Activated naive CD4-positive, alpha-beta T cell treated with anti-CD3 and anti-CD28 coated beads for 36 hours (primary cell): ENCODE measurements around the gene DBN1. TPM values are rescaled to one million over a fixed set of nuclear protein-coding genes. Genes with fewer than 3 reads are reported as not detected.
A peak's percentile ranks its signal among the peaks of the same experiment; 100 is the strongest.

Experiments
- CTCF ChIA-PET: fragments of 350-600 bp; sonication (Branson Sonifier 250); formaldehyde crosslinking; loops from one replicate; lab custom pipeline; 2021; ENCODE audit warnings: antibody characterized with exemption; lab: Charles Lee
- DNase-seq: peaks from one replicate; pipeline ENCODE4 v3.0.0-alpha.2; 2020
- H3K27ac Mint-ChIP-seq: one replicate; pipeline ENCODE4 v1.8.0; 2021; ENCODE audit warnings: mild to moderate bottlenecking, mixed read lengths
- H3K27me3 Mint-ChIP-seq: one replicate; pipeline ENCODE4 v1.8.0; 2021; ENCODE audit warnings: low read depth, mixed read lengths
- H3K36me3 Mint-ChIP-seq: one replicate; pipeline ENCODE4 v1.8.0; 2021; ENCODE audit warnings: low read depth, mixed read lengths
- H3K4me1 Mint-ChIP-seq: one replicate; pipeline ENCODE4 v1.8.0; 2021; ENCODE audit warnings: low read depth, mixed read lengths
- H3K4me3 Mint-ChIP-seq: one replicate; pipeline ENCODE4 v1.8.0; 2021; ENCODE audit warnings: mild to moderate bottlenecking, moderate library complexity, mixed read lengths
- H3K9me3 Mint-ChIP-seq: one replicate; pipeline ENCODE4 v1.8.0; 2021; ENCODE audit warnings: mixed read lengths
- intact Hi-C: fragments of 100-400 bp; cut with micrococcal nuclease; formaldehyde crosslinking; loops from one replicate; pipeline ENCODE4 v1.15.1; 2023
- total RNA-seq, 2 experiments: library from RNA; stranded (reverse); gene quantifications; one replicate each; pipeline ENCODE4 v1.2.3, GENCODE V29; 2021

The DBN1 gene
- total RNA-seq, 2 experiments from 2014 or later = 20.8 to 22.4 TPM

DNA sequence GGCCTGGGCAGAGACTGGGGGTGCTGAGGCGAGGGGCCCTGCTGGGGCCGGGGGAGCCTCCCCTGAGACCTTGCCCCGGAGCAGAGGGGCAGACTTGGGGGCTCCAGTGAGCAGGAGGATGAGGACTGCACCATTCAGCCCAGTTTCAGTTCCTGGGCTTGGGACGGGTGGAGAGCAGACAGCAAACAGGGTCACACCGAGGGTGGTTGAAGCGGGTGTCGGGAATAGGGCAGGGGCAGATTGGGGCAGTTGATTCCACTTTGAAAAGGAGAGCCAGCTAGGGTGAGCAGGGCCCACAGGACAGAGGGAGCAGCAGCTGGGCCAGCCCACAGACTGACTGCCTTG lies 42.5 kb downstream of the DBN1 start:
- H3K27ac Mint-ChIP-seq = peak overlapping the region; percentile 95
- H3K4me1 Mint-ChIP-seq = peaks cover 73% of the 10 kb centered on the region
- CTCF ChIA-PET = interaction anchor here (1.3 to 10.3 kb wide), 6 partner anchors 14 to 40 kb away, joined by 3 to 111 read pairs (median 20); partner anchors contain the start of gene PRR7
- H3K9me3 Mint-ChIP-seq = no peaks in the 10 kb centered on the region
- peaks cover 67% of the 10 kb centered on the region for H3K36me3 Mint-ChIP-seq
- no peaks in the 10 kb centered on the region for H3K27me3 Mint-ChIP-seq
- DNase-seq = no peak
- H3K4me3 Mint-ChIP-seq = peak overlapping the region; percentile 95
- intact Hi-C loops = no loop called here

DNA sequence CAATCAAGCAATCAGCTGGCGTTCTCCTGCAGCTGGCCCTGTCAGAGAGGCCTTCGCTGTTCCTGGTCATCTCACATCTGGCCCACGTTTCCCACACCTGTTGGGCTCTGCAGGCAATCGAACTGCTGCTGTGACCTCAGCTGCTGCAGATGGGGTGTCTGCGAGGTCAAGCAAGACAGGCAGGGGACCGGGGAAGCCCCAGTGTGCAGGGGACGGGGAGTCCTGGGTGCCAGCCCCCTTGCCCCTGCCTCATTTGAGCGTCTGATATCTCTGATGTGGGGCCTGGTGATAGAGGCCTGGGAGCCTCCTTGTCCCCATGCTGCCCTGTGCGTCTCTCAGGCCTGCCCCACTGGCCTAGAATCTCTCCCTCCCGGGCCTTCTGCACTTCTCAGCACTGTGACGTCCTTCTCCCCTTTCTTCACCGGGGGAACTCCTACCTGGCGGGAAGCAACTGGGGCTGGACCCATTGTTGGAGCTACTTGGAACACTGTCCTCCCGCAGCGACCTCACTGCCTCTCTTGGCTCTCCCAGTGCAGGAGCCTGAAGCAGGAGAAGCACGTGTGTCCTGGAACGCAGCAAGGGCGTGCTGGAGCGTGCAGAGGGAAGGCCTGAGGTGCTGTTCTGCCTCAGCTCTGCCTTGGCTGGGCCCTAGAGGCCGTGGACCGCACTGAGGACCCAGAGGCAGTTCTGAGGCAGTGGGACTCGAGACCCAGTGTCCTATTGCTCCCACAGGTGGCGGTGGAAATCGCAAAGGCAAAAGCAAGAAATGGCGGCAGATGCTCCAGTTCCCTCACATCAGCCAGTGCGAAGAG lies 43.1 kb downstream of the DBN1 start:
- CTCF ChIA-PET = interaction anchor here (0.6 to 10.3 kb wide), 7 partner anchors 13 to 40 kb away, joined by 3 to 111 read pairs (median 19); partner anchors contain the start of gene PRR7
- Mint-ChIP-seq H3K9me3 (no peaks in the 10 kb centered on the region), H3K27ac (peak overlapping the region; percentile 95), H3K36me3 (peaks cover 63% of the 10 kb centered on the region), H3K4me1 (peaks cover 71% of the 10 kb centered on the region), H3K27me3 (no peaks in the 10 kb centered on the region), H3K4me3 (peak overlapping the region; percentile 95)
- intact Hi-C loops = no loop called here
- DNase-seq = no peak

DNA sequence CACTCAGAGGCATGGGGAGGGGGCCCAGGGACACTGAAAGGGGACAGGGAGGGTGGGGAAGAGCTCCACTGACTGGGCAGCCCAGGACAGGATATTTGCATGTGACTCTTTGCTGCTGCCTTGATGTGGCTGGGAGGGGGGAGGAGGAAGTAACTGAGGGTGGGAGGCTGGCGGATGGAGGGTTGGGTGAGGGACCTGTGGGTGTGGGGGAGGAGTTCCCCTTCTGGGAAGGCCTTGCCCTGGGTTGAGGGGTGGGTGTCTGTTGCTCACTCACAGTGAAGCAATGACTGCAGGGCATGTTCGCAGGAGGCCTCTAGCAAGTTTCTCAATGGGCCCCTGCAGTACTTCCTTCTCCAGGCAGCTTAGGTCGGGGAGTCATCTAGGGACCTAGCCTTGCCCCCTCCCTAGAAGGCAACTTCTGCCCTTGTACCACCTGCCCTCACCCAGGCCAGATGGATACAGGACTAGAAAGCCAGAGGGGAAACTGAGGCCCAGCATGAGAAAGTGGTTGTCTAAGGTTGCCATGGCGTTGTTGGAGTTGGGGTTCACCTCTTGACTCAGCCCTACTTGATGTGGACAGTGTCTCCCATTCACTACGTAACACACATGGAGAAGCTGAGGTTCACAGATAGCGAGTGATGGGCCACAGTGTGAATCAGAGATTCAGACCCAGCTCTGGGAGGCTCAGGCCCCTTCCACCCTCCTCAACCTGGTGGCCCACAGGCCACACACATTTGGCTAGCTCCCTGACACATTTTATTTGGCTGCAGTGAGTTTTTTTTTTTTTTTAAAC lies 44.0 kb downstream of the DBN1 start:
- Mint-ChIP-seq H3K27me3 (no peaks in the 10 kb centered on the region), H3K36me3 (peaks cover 58% of the 10 kb centered on the region), H3K9me3 (no peaks in the 10 kb centered on the region), H3K4me1 (peaks cover 65% of the 10 kb centered on the region), H3K27ac (peak overlapping the region; percentile 95), H3K4me3 (peak overlapping the region; percentile 95)
- intact Hi-C loops = loop anchor here (1.0 to 5.0 kb wide), 7 partner anchors 11 to 1042 kb away; partner anchors contain the start of genes HIGD2A, NOP16 and RNF44
- CTCF ChIA-PET = interaction anchor here (0.6 to 10.3 kb wide), 8 partner anchors 14 to 117 kb away, joined by 3 to 111 read pairs (median 8); no protein-coding TSS in a partner anchor
- peak; percentile 97 for DNase-seq

DNA sequence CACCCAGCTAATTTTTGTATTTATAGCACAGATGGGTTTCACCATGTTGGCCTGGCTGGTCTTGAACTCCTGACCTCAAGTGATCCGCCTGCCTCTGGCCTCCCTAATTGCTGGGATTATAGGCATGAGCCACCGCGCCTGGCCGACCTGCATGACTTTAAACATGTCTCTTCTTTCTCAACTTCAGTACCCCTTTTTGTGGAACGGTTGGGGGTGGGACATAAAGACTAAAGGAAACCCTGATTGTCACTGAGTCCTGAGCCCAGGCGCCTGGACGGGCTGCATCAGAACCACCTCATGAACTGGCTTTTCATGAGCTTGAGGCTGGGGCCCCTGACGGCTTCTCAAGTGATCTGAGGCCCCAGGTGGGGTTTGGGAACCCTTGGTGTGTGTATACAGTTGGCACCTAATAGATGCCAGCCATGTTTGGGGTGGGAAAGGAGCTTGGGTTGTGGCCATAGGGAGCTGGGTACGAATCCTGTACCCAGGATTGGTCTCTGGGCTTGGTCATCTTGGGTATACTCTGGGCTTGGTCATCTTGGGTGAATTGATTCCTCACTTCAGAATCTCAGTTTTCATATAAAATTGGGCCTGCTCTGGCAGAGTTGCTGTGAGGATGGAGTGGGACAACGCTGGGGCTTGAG lies 44.7 kb downstream of the DBN1 start:
- DNase-seq = no peak
- no peaks in the 10 kb centered on the region for H3K27me3 Mint-ChIP-seq
- CTCF ChIA-PET = interaction anchor here (0.7 to 10.3 kb wide), 5 partner anchors 15 to 116 kb away, joined by 3 to 111 read pairs (median 6); no protein-coding TSS in a partner anchor
- intact Hi-C loops = loop anchor here (1.0 to 5.0 kb wide), 7 partner anchors 12 to 1041 kb away; partner anchors contain the start of genes HIGD2A, NOP16 and RNF44
- peaks cover 55% of the 10 kb centered on the region for H3K36me3 Mint-ChIP-seq
- peak overlapping the region; percentile 95 for H3K4me3 Mint-ChIP-seq
- H3K9me3 Mint-ChIP-seq = no peaks in the 10 kb centered on the region
- H3K4me1 Mint-ChIP-seq = peaks cover 57% of the 10 kb centered on the region
- peak overlapping the region; percentile 95 for H3K27ac Mint-ChIP-seq

DNA sequence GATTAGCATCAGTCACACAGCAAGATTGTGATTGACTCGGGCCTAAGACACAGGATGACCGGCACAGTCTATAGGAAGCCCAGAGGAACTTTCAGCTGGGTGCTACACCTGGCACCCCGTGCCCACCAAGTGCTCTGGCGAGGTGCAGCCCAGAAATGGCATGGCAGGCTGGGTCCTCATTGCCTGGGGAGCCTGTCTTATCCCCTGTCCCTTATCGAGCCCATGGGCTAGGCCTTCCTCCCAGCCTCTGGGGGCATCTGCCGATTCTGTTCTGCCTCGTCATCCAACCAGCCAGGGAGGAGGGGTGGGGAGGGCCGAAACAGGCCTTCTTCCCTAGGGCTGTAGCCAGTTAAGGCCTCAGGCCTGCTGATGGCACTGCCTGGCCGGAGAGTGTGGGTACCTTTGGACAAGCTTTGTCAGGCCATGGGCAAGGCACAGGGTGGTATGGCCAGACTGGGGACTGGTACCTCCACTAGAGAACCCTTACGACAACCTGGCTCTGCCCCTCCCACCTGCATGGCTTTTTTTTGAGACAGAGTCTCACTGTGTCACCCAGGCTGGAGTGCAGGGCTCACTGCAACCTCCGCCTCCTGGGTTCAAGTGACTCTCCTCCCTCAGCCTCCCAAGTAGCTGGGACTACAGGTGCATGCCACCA lies 45.4 kb downstream of the DBN1 start:
- DNase-seq = peak; percentile 61
- intact Hi-C loops = loop anchor here (2.0 to 5.0 kb wide), 3 partner anchors 65 to 1041 kb away; partner anchors contain the start of genes HIGD2A, NOP16 and RNF44
- Mint-ChIP-seq H3K4me3 (peak overlapping the region; percentile 95), H3K9me3 (no peaks in the 10 kb centered on the region), H3K4me1 (peaks cover 52% of the 10 kb centered on the region), H3K27me3 (no peaks in the 10 kb centered on the region), H3K36me3 (peaks cover 50% of the 10 kb centered on the region), H3K27ac (peak overlapping the region; percentile 95)
- CTCF ChIA-PET = interaction anchor here (1.2 to 10.3 kb wide), 6 partner anchors 14 to 116 kb away, joined by 3 to 111 read pairs (median 5); no protein-coding TSS in a partner anchor

DNA sequence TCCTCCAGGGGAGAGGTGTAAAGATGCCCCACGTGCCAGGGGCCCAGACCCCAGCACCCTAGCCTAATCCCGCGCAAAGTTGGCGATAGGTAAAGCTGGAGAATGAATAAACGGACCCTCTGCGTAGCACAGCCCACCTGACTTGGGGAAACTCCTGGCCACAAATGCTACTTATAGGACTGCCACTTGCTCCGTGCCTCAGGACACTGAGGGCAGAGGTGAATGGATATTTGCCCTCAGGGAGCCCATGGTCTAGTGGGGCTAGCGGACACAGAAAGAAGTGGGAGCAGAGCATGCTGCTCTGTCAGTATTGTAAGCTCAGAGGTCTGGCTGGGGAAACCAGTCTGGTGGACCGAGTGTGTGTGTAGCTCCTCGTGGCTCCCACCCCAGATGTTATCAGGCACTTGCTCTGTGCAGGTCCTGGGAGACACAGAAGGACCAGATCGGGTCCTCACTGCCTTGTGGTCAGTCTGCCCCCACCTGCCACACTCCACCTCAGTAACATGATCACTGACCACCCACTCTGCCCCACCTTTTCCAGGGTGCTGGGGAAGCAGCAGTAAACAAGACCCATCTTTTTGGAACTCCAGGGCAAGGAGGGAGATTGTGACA lies 46.1 kb downstream of the DBN1 start:
- H3K27me3 Mint-ChIP-seq = no peaks in the 10 kb centered on the region
- peak overlapping the region; percentile 95 for H3K27ac Mint-ChIP-seq
- intact Hi-C loops = loop anchor here (2.0 to 5.0 kb wide), 3 partner anchors 65 to 1040 kb away; partner anchors contain the start of genes HIGD2A, NOP16 and RNF44
- no peak for DNase-seq
- H3K9me3 Mint-ChIP-seq = no peaks in the 10 kb centered on the region
- CTCF ChIA-PET = interaction anchor here (0.5 to 10.3 kb wide), 9 partner anchors 13 to 115 kb away, joined by 3 to 111 read pairs (median 4); no protein-coding TSS in a partner anchor
- H3K36me3 Mint-ChIP-seq = peaks cover 47% of the 10 kb centered on the region
- peaks cover 46% of the 10 kb centered on the region for H3K4me1 Mint-ChIP-seq
- H3K4me3 Mint-ChIP-seq = peak overlapping the region; percentile 95

DNA sequence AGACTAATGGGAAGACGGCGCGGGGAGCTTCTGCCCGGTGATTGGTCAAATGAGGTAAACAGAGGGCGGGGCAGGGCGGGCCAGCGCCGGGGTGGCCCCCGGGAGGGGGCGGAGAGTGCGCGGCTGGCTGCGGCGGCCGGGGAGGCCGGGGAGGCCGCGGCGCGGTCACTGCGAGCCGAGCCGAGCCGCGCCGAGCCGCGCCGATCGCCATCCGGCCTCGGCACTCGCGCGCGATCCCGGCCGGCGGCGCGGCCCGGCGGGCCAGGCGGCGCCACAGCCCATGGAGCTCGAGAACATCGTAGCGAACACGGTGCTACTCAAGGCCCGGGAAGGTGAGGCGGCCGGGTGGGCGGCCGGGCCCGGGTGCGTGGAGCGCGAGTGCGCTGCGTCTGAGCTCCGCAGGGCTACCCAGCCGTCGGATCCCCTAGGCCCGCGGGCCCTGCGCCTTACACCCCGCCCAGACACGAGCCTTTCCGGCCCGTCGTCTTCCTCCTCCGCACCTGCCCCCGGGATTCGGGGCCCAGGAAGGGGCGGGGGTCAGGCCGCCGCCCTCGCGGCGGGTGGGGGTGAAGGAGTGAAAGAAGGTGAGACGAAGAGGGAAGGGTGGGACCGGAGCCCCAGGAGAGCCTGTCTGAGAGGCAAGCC lies 46.7 kb downstream of the DBN1 start, which contains the start of gene GRK6:
Gene GRK6 (plus strand): TSS at position 111 of the 645 bp plus-strand sequence. CDS start 170 bp downstream, at position 281.
- peak within 1 kb of the TSS; percentile 95 for H3K27ac Mint-ChIP-seq
- no peaks in the 10 kb centered on the region for H3K27me3 Mint-ChIP-seq
- H3K4me1 Mint-ChIP-seq = peaks cover 40% of the 10 kb centered on the region
- H3K9me3 Mint-ChIP-seq = no peaks in the 10 kb centered on the region
- intact Hi-C loops = loop anchor here (1.0 to 5.0 kb wide), 8 partner anchors 23 to 1039 kb away; partner anchors contain the start of genes HIGD2A, LMAN2, NOP16 and NSD1
- H3K36me3 Mint-ChIP-seq = peaks cover 43% of the 10 kb centered on the region
- peak; percentile 79 for DNase-seq
- CTCF ChIA-PET = interaction anchor here (0.5 to 10.3 kb wide), 9 partner anchors 19 to 114 kb away, joined by 3 to 111 read pairs (median 4); no protein-coding TSS in a partner anchor
- peak within 1 kb of the TSS; percentile 95 for H3K4me3 Mint-ChIP-seq

DNA sequence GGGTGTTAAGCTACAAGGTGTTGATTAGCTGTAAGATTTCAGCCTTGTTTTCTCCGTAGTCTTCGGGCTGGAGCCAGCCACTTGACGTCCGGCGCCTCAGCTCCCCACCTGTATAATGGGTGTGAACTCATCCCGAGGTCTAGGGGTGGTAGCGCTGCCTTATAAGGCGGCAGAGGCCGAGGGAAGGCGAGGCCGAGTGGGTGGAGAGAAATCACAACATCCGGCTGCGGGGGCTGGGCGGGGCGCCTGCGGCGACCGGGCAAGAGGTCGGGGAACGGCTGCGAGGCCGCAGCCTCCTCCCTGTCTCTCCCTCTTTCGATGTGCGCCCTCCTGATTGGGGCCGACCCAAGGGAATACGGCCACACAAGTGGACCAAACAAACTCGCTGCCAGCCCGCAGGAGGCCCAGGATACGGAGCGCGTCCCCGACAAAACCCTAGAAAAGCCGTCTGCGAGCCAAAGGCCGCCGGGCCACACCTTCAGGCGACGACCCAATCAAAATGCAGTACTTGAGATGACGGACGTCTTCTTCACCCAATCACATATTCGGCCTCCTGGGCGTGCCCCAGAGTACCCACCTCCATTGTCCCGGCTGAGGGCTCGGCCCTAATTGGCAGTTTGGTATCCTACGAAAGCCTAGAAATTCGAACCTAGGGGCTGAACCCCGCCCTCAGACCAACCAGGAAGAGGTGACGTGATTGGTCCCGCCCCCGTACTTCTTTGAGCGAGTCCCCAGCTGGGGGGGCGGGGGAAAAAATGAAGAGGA lies 47.5 kb downstream of the DBN1 start:
- peaks cover 33% of the 10 kb centered on the region for H3K4me1 Mint-ChIP-seq
- peak overlapping the region; percentile 88 for H3K4me3 Mint-ChIP-seq
- peak overlapping the region; percentile 95 for H3K27ac Mint-ChIP-seq
- peak; percentile 100 for DNase-seq
- CTCF ChIA-PET = interaction anchor here (0.9 to 10.3 kb wide), 7 partner anchors 22 to 37 kb away, joined by 3 to 111 read pairs (median 5); no protein-coding TSS in a partner anchor
- H3K27me3 Mint-ChIP-seq = no peaks in the 10 kb centered on the region
- intact Hi-C loops = loop anchor here (1.0 to 5.0 kb wide), 8 partner anchors 23 to 1039 kb away; partner anchors contain the start of genes HIGD2A, LMAN2, NOP16 and NSD1
- peaks cover 39% of the 10 kb centered on the region for H3K36me3 Mint-ChIP-seq
- H3K9me3 Mint-ChIP-seq = no peaks in the 10 kb centered on the region

DNA sequence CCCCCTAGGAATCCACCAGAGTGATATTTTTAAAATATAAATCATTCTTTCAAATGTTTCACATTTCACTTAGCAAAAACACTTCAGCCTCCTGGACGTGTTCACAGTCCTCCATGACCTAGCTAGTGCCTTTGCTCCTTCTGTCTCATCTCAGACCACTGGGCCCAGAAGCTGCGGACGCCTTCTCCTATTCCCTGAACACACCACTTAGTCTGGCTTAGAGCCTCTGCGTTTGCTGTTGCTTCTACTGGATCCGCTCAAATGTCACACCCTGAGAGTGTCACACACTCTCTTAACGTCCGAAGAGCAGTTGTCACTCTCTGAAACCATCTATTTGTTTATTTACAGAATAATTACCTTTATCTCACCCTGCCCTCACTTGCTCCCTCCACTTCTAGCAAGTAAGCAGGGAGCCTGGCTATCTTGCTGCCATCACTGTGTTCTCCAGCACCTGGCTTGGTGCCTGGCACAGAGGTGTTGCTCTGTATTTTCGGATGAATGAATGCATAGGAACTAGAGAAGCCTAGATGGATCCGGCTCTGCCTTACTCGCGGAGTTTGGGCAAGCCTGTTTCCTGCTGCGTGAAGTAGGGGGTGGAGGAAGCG lies 48.1 kb downstream of the DBN1 start:
- Mint-ChIP-seq H3K4me3 (peak overlapping the region; percentile 88), H3K4me1 (peaks cover 26% of the 10 kb centered on the region)
- intact Hi-C loops = loop anchor here (5.0 kb wide), 2 partner anchors 888 to 1038 kb away; partner anchors contain the start of genes HIGD2A, NOP16 and RNF44

More for the DNA sequence above, 48.1 kb downstream of the DBN1 start:
- peaks cover 32% of the 10 kb centered on the region for H3K36me3 Mint-ChIP-seq
- CTCF ChIA-PET = interaction anchor here (1.1 to 10.3 kb wide), 7 partner anchors 12 to 35 kb away, joined by 3 to 111 read pairs (median 4); no protein-coding TSS in a partner anchor
- no peaks in the 10 kb centered on the region for H3K9me3 Mint-ChIP-seq
- no peak for DNase-seq
- H3K27me3 Mint-ChIP-seq = no peaks in the 10 kb centered on the region
- peak overlapping the region; percentile 95 for H3K27ac Mint-ChIP-seq
